OCI-LY1 (cell line): ENCODE results near the gene NAP1L5.

Source experiments
- H2AFZ ChIP-seq: fragments of 200-600 bp; sonication (generic), shearing (Covaris generic); 2 replicates; pipeline ENCODE4 v1.6.0; 2014; ENCODE audit warnings: antibody characterized with exemption, mild to moderate bottlenecking, low read length
- H3F3A ChIP-seq: fragments of 200-600 bp; sonication (generic), shearing (Covaris generic); 2 replicates; pipeline ENCODE4 v1.6.0; 2014; ENCODE audit warnings: mild to moderate bottlenecking, antibody characterized with exemption, low read length, moderate library complexity; ENCODE audit not compliant: insufficient read depth
- H3K27ac ChIP-seq: fragments of 200-600 bp; sonication (generic); 2 replicates; pipeline ENCODE4 v1.5.1; 2014; ENCODE audit warnings: low read length, mixed run types, mild to moderate bottlenecking, low read depth; ENCODE audit not compliant: poor library complexity, severe bottlenecking
- H3K27me3 ChIP-seq: fragments of 200-600 bp; sonication (generic); 2 replicates; pipeline ENCODE4 v1.6.0; 2014; ENCODE audit warnings: antibody characterized with exemption, mild to moderate bottlenecking, low read length, moderate library complexity; ENCODE audit not compliant: insufficient read depth
- H3K36me3 ChIP-seq: fragments of 200-600 bp; sonication (generic); 2 replicates; pipeline ENCODE4 v1.6.1; 2014; ENCODE audit warnings: mild to moderate bottlenecking, antibody characterized with exemption, low read length, moderate library complexity, mixed read lengths; ENCODE audit not compliant: insufficient read depth
- H3K4me1 ChIP-seq: fragments of 200-600 bp; sonication (generic); 2 replicates; pipeline ENCODE4 v1.5.1; 2014; ENCODE audit warnings: mild to moderate bottlenecking, low read length, moderate library complexity; ENCODE audit not compliant: insufficient read depth, severe bottlenecking
- H3K4me2 ChIP-seq: fragments of 200-600 bp; sonication (generic), shearing (Covaris generic); 2 replicates; pipeline ENCODE4 v1.6.1; 2014; ENCODE audit warnings: low read length
- H3K4me3 ChIP-seq: fragments of 200-600 bp; sonication (generic); 2 replicates; pipeline ENCODE4 v1.5.1; 2014; ENCODE audit warnings: low read length, low read depth, mild to moderate bottlenecking, mixed read lengths; ENCODE audit not compliant: poor library complexity, severe bottlenecking
- H3K79me2 ChIP-seq: fragments of 200-600 bp; shearing (Covaris generic); 2 replicates; pipeline ENCODE4 v1.6.1; 2016; ENCODE audit warnings: mixed run types, low read length, mixed read lengths; ENCODE audit not compliant: insufficient read depth
- H3K9ac ChIP-seq: fragments of 200-600 bp; sonication (generic), shearing (Covaris generic); 2 replicates; pipeline ENCODE4 v1.6.1; 2014; ENCODE audit warnings: mild to moderate bottlenecking, low read length, mixed read lengths
- H3K9me2 ChIP-seq: fragments of 200-600 bp; sonication (generic), shearing (Covaris generic); 2 replicates; pipeline ENCODE4 v1.6.1; 2014; ENCODE audit warnings: low read depth, mild to moderate bottlenecking, low read length, mixed read lengths
- H3K9me3 ChIP-seq: fragments of 200-600 bp; shearing (Covaris generic); 2 replicates; pipeline ENCODE4 v1.6.1; 2014; ENCODE audit warnings: low read length, mixed read lengths
- H4K20me1 ChIP-seq: fragments of 200-600 bp; sonication (generic), shearing (Covaris generic); 2 replicates; pipeline ENCODE4 v1.6.0; 2016; ENCODE audit warnings: mild to moderate bottlenecking, low read length; ENCODE audit not compliant: insufficient read depth
- CTCF ChIP-seq: fragments of 200-600 bp; sonication (generic), shearing (Covaris generic); IDR thresholded peaks from 2 replicates; pipeline ENCODE4 v1.5.1; 2017; ENCODE audit warnings: mild to moderate bottlenecking, antibody characterized with exemption, low read length, moderate library complexity, mixed read lengths
- EZH2 ChIP-seq: fragments of 200-600 bp; sonication (generic), shearing (Covaris generic); IDR thresholded peaks from 2 replicates; pipeline ENCODE4 v1.8.0; 2017; ENCODE audit warnings: borderline replicate concordance, mixed run types, mild to moderate bottlenecking, antibody characterized with exemption, low read length, moderate library complexity, mixed read lengths

The NAP1L5 gene

GRCh38 chr4:88653371-88653946, 44.2 kb downstream of the NAP1L5 start:
- no peak overlapping the region for H3K27ac ChIP-seq
- H3K4me2 ChIP-seq: no peak overlapping the region
- no peaks in the 10 kb centered on the region for H3K36me3 ChIP-seq
- H3K4me3 ChIP-seq: no peak overlapping the region
- no peaks in the 10 kb centered on the region for H3K79me2 ChIP-seq
- no peaks in the 10 kb centered on the region for H3K27me3 ChIP-seq
- TF ChIP-seq EZH2: no peak
- TF ChIP-seq CTCF: no peak
- H3F3A ChIP-seq: no peaks in the 10 kb centered on the region
- H3K9me2 ChIP-seq: no peaks in the 10 kb centered on the region
- H3K9ac ChIP-seq: no peak overlapping the region
- no peaks in the 10 kb centered on the region for H3K9me3 ChIP-seq
- no peak overlapping the region for H2AFZ ChIP-seq
- H4K20me1 ChIP-seq: no peaks in the 10 kb centered on the region
- H3K4me1 ChIP-seq: no peaks in the 10 kb centered on the region

GRCh38 chr4:88649716-88650115, 47.9 kb downstream of the NAP1L5 start:
- TF ChIP-seq EZH2: no peak
- TF ChIP-seq CTCF: no peak
- H3F3A ChIP-seq: no peaks in the 10 kb centered on the region
- no peaks in the 10 kb centered on the region for H3K9me2 ChIP-seq
- H3K27ac ChIP-seq: no peak overlapping the region
- no peak overlapping the region for H2AFZ ChIP-seq
- no peaks in the 10 kb centered on the region for H3K4me1 ChIP-seq
- no peaks in the 10 kb centered on the region for H3K27me3 ChIP-seq
- H3K36me3 ChIP-seq: no peaks in the 10 kb centered on the region
- H3K9me3 ChIP-seq: no peaks in the 10 kb centered on the region
- H3K79me2 ChIP-seq: no peaks in the 10 kb centered on the region
- H3K4me3 ChIP-seq: no peak overlapping the region
- H3K9ac ChIP-seq: no peak overlapping the region
- H4K20me1 ChIP-seq: no peaks in the 10 kb centered on the region
- no peak overlapping the region for H3K4me2 ChIP-seq

GRCh38 chr4:88646528-88647280, 50.9 kb downstream of the NAP1L5 start:
- Histone ChIP-seq H3K36me3 (no peaks in the 10 kb centered on the region), H3K9me2 (no peaks in the 10 kb centered on the region), H3K4me3 (no peak overlapping the region), H3K27me3 (no peaks in the 10 kb centered on the region), H3K27ac (no peak overlapping the region), H2AFZ (no peak overlapping the region), H3K9me3 (no peaks in the 10 kb centered on the region), H3F3A (no peaks in the 10 kb centered on the region), H3K4me1 (no peaks in the 10 kb centered on the region), H4K20me1 (no peaks in the 10 kb centered on the region), H3K79me2 (no peaks in the 10 kb centered on the region), H3K9ac (no peak overlapping the region), H3K4me2 (no peak overlapping the region)
- TF ChIP-seq EZH2: no peak
- no peak for TF ChIP-seq CTCF
